HG03571 (cell line): ENCODE data around the gene ADAMTS12.
A peak's percentile ranks its signal among the peaks of the same experiment; 100 is the strongest.

Experiments
- ATAC-seq: cut with Tn5 transposase; IDR thresholded peaks from one replicate; pipeline ENCODE4 v1.9.1; 2021; ENCODE audit not compliant: unreplicated experiment

The ADAMTS12 gene, protein sequence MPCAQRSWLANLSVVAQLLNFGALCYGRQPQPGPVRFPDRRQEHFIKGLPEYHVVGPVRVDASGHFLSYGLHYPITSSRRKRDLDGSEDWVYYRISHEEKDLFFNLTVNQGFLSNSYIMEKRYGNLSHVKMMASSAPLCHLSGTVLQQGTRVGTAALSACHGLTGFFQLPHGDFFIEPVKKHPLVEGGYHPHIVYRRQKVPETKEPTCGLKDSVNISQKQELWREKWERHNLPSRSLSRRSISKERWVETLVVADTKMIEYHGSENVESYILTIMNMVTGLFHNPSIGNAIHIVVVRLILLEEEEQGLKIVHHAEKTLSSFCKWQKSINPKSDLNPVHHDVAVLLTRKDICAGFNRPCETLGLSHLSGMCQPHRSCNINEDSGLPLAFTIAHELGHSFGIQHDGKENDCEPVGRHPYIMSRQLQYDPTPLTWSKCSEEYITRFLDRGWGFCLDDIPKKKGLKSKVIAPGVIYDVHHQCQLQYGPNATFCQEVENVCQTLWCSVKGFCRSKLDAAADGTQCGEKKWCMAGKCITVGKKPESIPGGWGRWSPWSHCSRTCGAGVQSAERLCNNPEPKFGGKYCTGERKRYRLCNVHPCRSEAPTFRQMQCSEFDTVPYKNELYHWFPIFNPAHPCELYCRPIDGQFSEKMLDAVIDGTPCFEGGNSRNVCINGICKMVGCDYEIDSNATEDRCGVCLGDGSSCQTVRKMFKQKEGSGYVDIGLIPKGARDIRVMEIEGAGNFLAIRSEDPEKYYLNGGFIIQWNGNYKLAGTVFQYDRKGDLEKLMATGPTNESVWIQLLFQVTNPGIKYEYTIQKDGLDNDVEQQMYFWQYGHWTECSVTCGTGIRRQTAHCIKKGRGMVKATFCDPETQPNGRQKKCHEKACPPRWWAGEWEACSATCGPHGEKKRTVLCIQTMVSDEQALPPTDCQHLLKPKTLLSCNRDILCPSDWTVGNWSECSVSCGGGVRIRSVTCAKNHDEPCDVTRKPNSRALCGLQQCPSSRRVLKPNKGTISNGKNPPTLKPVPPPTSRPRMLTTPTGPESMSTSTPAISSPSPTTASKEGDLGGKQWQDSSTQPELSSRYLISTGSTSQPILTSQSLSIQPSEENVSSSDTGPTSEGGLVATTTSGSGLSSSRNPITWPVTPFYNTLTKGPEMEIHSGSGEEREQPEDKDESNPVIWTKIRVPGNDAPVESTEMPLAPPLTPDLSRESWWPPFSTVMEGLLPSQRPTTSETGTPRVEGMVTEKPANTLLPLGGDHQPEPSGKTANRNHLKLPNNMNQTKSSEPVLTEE (N-terminal part only)

DNA sequence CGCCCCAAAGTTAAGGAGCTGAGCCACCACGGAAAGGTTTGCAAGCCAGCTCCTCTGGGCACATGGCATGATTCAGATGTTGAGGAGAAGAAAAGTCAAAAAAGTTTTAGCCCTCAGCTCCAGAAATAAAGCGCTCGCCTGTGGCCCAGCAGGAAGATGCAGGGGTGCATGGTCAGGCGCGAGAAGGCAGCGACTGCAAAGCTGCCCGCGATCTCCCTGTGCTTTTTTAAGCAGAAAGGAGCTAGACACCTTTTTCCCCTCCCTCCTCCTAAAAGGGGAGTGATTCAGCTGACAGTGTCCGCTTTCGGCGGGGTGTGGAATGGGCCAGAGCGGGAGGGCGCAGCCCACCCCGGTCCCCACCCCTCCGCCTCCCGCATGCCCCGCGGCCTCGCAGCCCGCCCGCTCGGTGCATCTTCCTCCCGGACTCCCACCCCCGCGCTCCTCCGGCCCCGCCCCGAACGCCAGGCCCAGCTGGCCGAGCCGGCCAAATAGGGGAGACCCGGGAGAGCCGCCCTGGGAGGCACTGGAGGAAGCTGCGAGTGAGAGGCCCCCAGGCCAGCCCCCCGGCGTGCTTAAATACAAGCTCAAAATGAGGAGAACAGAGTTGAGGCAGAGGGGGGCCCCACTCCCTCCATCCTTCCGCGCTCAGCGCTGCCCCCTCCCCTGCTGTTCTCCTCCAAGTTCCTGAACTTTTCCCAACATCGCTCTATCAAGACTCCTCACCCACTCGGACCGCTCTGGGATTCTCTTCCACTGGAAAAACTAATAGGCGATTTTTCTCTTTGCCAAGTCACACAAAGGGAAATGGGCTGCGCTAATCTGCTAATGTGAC is at the start of gene ADAMTS12:
TSS of gene ADAMTS12 (minus strand) at position 203 of the 832 bp plus-strand sequence. CDS start at position 69, 134 bp downstream.
- peak; percentile 46 for ATAC-seq

DNA sequence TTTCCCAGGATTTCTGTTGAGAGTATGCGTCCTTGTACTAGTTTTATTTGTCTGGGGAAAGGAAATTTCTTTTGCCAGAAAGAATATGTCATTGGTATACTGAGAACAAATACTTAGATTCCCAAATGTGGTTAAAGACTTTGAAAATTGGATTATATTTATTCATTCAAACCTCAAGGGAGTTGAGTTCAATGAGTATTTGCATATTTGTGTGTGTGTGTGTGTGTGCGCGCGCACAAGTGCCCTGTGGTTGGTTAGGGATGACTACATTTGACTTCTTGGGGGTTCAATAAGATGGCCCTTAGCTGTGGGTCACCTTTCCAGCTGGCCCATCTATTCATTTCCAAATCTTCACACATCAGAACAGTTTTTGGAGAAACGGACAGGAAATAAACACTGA is 49.3 kb upstream of the ADAMTS12 start:
- ATAC-seq, result no peak

DNA sequence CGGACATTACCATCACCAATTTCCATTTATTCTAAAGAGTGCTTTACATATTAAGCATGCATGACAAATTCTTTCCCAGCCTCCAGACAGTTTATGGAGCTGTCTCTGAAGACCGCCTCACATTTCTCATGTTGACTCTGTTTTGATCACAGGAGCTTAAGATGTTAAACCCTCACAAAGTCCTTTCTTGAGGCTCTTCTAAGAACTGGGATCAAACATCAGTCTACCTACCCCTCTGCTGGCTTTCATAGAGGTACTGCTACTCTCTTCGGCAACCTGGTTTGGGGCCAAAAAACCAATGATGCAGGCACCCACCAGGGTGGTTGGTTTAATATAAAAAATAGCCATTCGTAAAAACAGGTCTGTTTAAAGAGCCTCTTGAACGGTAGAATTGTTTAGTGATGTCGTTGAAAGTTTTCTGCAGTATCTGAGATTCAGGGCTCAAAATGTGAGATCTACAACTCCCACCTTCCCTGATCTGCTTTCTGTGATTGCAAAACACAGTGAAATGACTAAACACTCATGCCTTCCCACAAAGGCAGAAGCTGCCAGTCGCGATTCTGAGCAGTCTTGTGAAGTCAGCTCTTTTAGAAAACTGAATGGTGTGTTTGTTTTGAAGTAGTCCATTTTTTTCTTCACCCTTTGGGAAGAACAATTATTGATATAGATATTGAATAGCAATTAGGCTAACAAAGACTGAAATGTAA is 47.9 kb upstream of the ADAMTS12 start:
- no peak for ATAC-seq

DNA sequence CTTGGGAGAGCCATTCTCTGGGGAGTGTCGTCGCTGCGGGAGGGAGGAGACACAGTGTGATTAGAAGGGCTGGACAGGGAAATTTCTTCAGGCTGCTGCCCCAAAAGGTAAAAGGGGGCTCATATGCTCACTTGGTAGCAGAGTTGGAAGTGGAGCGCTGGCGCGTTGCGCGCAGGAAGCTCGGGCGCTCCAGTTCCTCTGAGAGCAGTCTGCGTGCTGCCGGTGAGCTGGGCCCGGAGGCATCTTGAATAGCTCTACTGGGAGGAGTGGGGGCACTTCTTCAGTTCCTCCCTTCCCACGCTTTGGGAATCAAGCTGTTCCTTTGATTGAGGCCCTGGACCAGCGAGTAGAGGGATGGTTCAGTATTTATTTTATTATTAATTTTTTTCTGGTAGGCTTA is 47.1 kb upstream of the ADAMTS12 start:
- ATAC-seq, result no peak

DNA sequence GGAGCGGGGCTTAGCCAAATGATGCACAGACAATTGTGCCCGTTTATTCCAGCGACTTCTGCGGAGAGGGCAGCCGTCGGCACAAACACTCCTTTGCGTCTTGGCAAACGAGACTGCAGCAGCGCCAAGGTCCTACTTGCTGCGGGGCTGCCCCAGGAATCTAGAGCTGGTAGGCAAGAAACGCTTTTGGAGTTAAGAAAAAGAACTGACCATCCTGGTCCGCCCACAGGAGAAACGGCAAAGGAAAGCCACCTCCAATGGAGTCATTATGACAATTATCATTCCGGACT is 46.7 kb upstream of the ADAMTS12 start:
- ATAC-seq, result no peak

DNA sequence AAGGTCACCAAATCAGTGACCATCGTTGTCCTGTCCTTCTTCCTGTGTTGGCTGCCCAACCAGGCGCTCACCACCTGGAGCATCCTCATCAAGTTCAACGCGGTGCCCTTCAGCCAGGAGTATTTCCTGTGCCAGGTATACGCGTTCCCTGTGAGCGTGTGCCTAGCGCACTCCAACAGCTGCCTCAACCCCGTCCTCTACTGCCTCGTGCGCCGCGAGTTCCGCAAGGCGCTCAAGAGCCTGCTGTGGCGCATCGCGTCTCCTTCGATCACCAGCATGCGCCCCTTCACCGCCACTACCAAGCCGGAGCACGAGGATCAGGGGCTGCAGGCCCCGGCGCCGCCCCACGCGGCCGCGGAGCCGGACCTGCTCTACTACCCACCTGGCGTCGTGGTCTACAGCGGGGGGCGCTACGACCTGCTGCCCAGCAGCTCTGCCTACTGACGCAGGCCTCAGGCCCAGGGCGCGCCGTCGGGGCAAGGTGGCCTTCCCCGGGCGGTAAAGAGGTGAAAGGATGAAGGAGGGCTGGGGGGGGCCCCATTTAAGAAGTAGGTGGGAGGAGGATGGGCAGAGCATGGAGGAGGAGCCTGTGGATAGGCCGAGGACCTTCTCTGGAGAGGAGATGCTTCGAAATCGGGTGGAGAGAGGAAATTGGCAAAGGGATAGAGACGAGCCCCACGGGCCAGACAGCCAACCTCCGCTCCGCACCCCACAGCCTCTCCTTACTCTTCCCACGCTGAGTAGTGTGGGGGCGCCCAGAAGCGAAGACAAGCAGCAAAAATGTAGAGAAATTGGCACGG is 46.1 kb upstream of the ADAMTS12 start:
- no peak for ATAC-seq

DNA sequence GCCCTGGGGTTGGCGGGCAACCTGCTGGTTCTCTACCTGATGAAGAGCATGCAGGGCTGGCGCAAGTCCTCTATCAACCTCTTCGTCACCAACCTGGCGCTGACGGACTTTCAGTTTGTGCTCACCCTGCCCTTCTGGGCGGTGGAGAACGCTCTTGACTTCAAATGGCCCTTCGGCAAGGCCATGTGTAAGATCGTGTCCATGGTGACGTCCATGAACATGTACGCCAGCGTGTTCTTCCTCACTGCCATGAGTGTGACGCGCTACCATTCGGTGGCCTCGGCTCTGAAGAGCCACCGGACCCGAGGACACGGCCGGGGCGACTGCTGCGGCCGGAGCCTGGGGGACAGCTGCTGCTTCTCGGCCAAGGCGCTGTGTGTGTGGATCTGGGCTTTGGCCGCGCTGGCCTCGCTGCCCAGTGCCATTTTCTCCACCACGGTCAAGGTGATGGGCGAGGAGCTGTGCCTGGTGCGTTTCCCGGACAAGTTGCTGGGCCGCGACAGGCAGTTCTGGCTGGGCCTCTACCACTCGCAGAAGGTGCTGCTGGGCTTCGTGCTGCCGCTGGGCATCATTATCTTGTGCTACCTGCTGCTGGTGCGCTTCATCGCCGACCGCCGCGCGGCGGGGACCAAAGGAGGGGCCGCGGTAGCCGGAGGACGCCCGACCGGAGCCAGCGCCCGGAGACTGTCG is 45.4 kb upstream of the ADAMTS12 start:
- no peak for ATAC-seq

DNA sequence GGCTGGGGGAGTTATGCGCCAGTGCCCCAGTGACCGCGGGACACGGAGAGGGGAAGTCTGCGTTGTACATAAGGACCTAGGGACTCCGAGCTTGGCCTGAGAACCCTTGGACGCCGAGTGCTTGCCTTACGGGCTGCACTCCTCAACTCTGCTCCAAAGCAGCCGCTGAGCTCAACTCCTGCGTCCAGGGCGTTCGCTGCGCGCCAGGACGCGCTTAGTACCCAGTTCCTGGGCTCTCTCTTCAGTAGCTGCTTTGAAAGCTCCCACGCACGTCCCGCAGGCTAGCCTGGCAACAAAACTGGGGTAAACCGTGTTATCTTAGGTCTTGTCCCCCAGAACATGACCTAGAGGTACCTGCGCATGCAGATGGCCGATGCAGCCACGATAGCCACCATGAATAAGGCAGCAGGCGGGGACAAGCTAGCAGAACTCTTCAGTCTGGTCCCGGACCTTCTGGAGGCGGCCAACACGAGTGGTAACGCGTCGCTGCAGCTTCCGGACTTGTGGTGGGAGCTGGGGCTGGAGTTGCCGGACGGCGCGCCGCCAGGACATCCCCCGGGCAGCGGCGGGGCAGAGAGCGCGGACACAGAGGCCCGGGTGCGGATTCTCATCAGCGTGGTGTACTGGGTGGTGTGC is 44.7 kb upstream of the ADAMTS12 start, which contains the start of gene RXFP3:
TSS of gene RXFP3 (plus strand) at position 6 of the 636 bp plus-strand sequence. CDS start at position 361, 355 bp downstream.
- ATAC-seq, result no peak

DNA sequence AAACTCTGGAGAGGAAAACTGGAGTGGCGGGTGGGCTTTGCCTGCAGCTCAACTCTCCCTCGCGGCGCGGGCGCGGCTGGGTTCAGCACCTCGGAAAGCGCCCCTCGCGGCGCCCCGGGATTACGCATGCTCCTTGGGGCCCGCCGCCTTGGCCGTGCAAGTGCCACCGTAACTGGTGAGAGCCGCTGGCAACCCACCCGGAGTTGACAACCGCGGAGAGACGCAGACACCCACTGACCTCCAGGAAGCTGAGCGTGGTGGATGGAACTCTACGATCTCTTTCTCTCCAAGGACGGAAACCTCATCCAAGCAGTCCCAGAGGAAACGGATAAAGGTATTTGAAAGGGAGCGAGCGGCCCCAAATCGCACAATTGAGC is 44.2 kb upstream of the ADAMTS12 start:
- ATAC-seq, result no peak

DNA sequence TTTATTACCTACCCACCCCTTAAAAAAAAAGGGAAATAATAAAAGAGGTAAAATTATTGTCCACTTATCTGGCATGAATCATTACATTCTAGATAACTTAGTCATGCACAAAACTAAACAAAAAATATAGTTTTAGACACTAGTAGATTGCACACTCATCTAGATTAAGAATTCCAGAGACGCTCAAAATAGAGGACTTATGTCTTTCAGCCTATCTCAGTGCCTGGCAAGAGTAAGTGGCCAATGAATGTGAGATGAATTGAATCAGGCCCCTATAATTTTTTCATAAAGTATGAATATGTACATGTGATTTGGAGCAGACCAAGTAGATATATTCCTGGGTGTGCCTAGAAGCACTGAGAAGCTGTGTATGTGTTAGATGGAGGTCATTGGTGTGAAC is 42.4 kb upstream of the ADAMTS12 start:
- peak; percentile 13 for ATAC-seq

DNA sequence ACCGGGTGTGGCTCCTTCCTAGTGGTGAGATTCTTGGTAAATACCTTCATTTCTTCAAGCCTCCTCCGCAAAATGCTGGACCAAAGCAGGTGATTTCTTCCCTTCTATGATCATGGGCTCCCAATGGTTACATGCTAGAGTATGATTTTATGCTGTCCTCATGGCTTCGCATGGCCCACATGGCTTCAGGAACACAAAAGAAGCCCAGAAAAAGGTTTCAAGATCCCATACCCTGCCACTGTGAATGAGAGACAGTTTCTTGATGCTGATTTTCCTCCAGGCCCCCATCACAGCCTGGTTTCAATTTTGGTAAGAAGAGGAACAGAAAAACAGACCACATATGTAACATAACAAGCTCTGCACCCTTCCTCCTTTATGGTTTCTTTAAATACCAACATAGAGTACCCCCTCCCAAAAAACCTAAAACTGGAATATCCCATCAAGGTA is 42.0 kb upstream of the ADAMTS12 start:
- peak; percentile 77 for ATAC-seq

DNA sequence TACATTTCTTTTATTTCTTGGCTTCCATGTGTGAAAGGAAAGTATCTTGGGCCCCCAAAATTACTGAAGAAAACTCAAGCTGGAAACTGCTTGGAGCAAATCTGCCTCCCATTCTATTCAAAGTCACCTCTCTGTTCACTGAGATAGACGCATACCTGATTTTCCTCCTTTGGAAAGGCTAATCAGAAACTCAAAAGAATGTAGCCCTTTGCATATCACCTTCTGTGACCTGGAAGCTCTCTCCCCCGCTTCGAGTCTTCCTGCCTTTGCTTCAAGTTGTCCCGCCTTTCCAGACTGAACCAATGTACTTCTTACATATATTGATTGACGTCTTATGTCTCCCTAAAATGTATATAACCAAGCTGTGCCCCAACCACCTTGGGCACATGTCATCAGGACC is 39.3 kb upstream of the ADAMTS12 start:
- ATAC-seq, result no peak

DNA sequence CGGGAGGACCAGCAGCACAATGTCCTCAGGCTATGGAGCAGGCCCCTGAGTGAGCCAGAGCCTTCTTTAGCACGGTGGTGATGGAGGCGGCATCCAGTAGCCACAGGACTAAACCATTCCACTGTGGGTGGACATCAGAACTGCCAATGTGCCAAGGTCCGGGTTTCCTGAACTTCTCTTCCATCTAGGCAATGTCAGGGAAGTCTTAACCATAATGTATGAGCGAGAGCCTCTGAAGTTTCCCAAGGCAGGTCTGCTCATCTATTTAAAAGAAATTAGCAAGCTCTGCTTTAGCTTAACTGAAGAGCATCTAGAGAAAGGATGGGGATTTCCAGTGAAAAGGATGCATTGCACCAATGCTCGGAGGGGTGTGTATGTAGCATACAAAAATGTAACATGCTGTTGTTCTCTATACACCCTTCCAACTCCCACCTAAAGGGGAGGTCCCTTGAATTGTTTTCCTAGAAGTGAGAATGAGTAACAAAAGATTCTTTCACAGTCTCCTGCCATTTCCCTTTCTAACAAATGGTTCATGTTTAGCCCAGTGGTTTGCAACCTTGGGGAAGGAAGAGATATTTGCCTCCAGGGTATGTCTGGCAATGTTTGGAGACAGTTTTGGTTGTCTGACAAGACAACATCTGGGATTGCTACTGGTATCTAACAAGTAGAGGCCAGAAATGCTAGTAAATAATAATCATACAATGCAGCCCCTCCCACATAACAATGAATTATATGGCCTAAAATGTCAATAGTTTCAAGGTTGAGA is 38.3 kb upstream of the ADAMTS12 start:
- ATAC-seq, result no peak

DNA sequence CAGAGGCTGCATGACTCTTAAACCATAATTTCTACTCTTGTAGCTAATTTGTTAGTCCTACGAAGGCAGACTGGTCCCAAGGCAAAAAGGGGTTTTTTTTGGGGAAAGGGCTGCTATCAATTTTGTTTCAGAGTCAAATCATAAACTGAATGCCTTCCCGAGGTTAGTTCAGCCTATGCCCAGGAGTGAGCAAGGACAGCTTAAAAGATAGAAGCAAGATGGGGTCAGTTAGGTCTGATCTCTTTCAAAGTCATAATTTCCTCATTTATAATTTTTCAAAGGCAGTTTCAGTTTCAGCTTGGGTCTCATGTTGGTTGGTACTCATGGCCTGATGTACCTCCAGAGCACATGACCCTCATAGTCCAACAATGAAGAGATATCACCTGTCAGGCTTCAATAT is 36.5 kb upstream of the ADAMTS12 start:
- no peak for ATAC-seq

DNA sequence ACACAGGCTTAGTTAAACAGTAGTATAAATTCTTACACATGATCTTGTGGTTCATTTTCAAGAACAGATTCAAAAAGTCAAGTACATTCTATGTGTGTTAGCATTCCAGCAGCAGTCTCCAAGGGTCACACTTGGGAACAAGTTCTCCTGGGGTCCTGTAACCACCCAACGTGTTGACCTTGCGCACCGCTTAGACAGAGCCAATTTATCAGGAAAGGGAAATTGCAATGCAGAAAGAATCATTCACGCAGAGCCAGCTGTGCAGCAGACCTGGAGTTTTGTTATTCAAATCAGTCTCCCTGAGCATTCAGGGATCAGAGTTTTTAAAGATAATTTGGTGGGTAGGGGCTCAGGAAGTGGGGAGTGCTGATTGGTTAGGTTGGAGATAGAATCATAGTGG is 35.9 kb upstream of the ADAMTS12 start:
- ATAC-seq, result no peak

DNA sequence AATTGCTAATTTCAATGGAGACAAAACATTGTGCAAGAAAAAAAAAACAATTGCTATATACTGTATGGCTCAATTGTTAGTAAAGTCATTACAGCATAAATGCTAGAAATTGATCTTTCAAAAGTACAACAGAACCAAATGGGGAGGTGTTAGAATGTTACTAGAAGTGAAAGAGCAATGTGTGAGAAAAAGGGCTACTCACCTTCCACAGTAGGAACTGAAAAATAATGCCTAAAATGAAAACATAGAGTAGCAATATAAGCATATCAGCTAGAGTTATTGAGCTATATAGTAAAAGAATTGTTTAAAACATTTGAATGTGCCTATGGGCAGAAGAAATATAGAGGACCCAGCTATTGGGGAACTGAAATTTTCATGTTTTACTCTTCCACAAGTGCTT is 33.5 kb upstream of the ADAMTS12 start:
- no peak for ATAC-seq

DNA sequence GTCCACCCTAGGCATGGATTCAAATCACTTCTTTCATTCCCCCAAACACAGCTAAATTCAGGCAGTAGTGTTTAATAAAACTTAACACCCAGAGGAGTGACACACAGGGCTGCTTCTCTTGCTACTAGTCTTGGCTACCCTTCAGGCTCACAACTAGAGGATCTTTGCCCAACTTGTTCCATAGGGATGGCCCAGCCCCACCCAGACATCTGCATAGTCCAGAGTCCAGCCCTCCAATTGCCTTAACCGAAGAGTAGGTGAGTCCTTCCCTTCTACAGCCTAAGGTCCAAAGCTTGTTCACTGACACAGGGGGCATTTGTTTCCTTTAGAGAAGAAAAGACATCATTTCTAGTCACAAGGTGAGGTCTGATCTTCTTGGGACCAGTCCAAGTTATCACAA is 29.2 kb upstream of the ADAMTS12 start:
- ATAC-seq, result no peak
